HCT116 (cell line): Measurements from ENCODE around the gene GOLGA6L22.
"Not testable (repeated sequence)": the region's sequence is repeated elsewhere in the genome, so short reads cannot be mapped to it uniquely, and the experiment has no call there.

ENCODE experiments used
- CBX3 ChIP-seq: IDR thresholded peaks from 2 replicates; pipeline ENCODE4 v1.6.1; 2012; ENCODE audit warnings: low read depth
- CEBPB ChIP-seq: IDR thresholded peaks from 2 replicates; pipeline ENCODE4 v1.6.1; 2012; ENCODE audit warnings: low read depth
- EZH2 ChIP-seq: fragments of 200-600 bp; sonication (generic); IDR thresholded peaks from 2 replicates; pipeline ENCODE4 v1.6.1; 2017; ENCODE audit warnings: antibody characterized with exemption, mixed run types
- POLR2AphosphoS5 ChIP-seq: IDR thresholded peaks from 2 replicates; pipeline ENCODE4 v1.6.1; 2011; ENCODE audit warnings: mild to moderate bottlenecking, low read depth, low read length, moderate library complexity
- RAD21 ChIP-seq: IDR thresholded peaks from 2 replicates; pipeline ENCODE4 v1.6.1; 2012; ENCODE audit warnings: low read depth, mild to moderate bottlenecking
- YY1 ChIP-seq: IDR thresholded peaks from 2 replicates; pipeline ENCODE4 v1.6.1; 2011; ENCODE audit warnings: low read length, low read depth, moderate library complexity, mild to moderate bottlenecking; ENCODE audit not compliant: insufficient replicate concordance; ENCODE audit errors: extremely low read depth
- ZNF274 ChIP-seq: fragments of 200-500 bp; sonication (Bioruptor generic); IDR thresholded peaks from 2 replicates; pipeline ENCODE4 v1.6.1; 2014; ENCODE audit warnings: mild to moderate bottlenecking, low read depth, low read length, inconsistent platforms
- TF ChIP-seq, protein P1 (sequence below), 3 experiments: fragments of 200-600 bp in 1 of 3; sonication (generic) in 1 of 3; IDR thresholded peaks in 2 of 3; conservative IDR thresholded peaks in 1 of 3; 2 replicates each; pipeline ENCODE4 v1.5.1; 2012 to 2017; ENCODE audit warnings: low read depth in 2 of 3, low read length in 2 of 3, antibody characterized with exemption in 1 of 3, borderline replicate concordance in 1 of 3, control low read depth in 1 of 3, mild to moderate bottlenecking in 1 of 3, mixed read lengths in 1 of 3, mixed run types in 1 of 3, moderate library complexity in 1 of 3; ENCODE audit not compliant: insufficient read depth in 1 of 3

DNA sequence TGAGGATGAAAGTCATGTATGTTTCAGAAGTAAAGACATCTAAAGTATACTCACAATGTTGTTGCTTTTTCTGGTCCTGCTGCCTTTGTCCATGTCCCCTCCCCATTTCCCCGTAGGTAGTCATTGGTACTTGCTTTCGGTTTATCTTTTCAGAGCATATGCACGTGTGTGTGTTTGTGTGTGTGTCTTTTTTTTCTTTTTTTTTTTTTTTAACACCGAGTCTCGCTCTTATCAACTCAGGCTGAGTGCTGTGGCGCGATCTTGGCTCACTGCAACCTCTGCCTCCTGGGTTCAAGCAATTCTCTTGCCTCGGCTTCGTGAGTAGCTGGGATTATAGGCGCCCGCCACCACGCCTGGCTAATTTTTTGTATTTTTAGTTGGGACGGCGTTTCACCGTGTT lies 57.4 kb downstream of the GOLGA6L22 start:
- TF ChIP-seq, protein P1, sequence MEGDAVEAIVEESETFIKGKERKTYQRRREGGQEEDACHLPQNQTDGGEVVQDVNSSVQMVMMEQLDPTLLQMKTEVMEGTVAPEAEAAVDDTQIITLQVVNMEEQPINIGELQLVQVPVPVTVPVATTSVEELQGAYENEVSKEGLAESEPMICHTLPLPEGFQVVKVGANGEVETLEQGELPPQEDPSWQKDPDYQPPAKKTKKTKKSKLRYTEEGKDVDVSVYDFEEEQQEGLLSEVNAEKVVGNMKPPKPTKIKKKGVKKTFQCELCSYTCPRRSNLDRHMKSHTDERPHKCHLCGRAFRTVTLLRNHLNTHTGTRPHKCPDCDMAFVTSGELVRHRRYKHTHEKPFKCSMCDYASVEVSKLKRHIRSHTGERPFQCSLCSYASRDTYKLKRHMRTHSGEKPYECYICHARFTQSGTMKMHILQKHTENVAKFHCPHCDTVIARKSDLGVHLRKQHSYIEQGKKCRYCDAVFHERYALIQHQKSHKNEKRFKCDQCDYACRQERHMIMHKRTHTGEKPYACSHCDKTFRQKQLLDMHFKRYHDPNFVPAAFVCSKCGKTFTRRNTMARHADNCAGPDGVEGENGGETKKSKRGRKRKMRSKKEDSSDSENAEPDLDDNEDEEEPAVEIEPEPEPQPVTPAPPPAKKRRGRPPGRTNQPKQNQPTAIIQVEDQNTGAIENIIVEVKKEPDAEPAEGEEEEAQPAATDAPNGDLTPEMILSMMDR (IDR thresholded peaks at IDR 0.05 in 2 of 3, conservative IDR thresholded peaks at IDR 0.05 in 1 of 3; ENCODE audit: borderline replicate concordance in 1 of 3, insufficient read depth in 1 of 3, low read depth in 2 of 3, low read length in 2 of 3) = not testable (repeated sequence)
- TF ChIP-seq EZH2, CBX3, ZNF274, POLR2AphosphoS5, YY1, RAD21, CEBPB: not testable (repeated sequence)
